GM18873 (cell line): ENCODE data around the gene GSDME.

Experiments used
- ATAC-seq: cut with Tn5 transposase; IDR thresholded peaks from one replicate; pipeline ENCODE4 v1.9.1; 2021; ENCODE audit warnings: mild to moderate bottlenecking, moderate library complexity, moderate number of reproducible peaks; ENCODE audit not compliant: unreplicated experiment, low FRiP score

Gene GSDME

DNA sequence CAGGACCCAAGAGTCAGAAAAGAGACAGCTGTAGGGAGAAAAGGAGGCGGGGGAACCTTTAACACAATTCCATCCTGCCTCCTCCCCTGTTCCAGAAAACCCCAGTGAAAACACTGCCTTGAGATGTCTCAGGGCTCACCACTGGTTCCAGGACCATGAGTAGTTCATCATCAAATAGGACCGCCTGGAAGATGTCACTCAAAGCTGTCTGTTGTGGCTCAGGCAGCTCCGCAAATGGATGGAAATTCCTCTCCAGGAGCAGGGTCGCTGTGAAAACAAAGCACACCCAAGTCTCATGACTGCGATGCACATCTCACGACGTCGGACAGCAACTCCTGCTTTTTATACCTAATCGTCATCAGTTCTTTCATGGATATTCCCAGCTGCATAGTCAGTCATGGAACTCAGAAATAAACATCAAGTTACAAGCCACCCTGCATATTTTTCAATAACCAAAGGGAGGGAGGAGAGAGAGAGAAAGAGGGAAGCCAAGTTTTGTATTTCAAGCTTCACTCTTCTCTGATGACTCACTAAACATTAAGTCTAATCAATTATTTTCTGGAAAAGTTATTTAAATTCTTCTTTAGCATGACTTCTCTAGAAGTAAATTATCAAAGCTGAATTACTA lies 49.2 kb downstream of the GSDME start:
- ATAC-seq: no peak

DNA sequence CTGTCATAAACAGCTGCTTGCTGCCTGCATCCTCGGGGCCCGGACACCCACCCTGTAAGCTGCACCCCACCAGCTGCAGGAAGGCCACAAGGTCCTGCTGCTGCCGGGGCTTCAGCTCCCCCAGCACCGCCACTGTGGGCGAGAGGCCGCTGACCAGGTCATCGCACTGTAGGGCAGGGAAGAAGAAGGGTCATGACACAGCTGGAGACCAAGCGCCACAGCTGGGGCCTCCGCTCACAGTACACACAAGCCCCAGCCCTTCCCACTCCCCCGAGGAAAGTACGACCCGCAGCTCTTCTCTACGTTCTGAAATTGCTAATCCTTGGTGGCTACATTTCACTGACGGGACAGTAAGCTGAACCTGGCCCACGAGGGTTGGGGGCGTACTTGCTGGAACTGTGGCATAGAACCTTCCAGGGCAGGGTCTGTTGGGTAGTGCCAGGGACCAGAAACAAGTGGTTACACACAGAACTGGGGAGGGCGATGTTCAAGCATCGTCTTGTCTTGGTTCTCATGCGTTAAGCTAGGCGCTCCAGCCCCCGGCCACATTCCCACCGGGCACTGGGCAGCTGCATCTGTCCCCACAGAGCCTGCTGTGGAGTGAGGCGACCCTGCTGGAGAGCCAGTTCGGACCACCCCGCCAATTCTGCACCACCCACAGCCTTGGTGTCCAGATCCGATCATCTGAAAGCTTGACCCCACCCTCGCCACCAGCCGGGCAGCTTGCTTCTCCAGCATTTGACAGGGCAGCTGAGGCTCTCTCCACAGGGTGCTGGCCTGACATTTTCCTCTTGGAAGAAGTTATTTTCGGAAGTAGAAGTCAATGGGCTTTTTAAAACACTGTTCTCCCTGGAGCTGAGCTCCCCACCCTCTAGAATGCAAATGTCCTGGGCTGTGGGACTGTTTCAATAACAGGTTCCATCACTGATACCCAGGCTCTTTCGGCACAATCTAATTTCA lies 50.8 kb downstream of the GSDME start:
- no peak for ATAC-seq

- ATAC-seq: no peak
These were observed 51.8 kb downstream of the GSDME start for GRCh38 chr7:24705461-24705954.

GRCh38 chr7:24704311-24704710 lies 53.0 kb downstream of the GSDME start:
- no peak for ATAC-seq

DNA sequence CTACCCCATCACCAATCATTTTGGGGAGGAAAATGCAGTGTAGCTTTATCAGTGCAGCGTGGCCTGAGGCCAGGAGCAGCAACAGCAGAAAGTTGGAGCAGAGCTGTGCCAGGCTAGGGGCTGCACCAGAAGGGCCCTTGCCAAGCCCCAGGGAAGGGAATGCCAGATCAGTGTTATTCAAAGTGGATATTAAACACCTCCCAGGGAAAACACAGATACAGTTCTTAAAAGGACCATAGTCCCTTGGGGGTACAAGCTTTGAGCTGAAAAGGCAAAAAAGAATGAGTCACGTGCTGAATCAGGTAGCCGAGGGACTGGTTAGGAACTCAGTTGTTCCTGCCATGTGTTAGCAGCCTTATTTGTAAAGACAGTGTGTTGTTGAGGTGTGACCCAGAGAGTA lies 54.0 kb downstream of the GSDME start:
- no peak for ATAC-seq

DNA sequence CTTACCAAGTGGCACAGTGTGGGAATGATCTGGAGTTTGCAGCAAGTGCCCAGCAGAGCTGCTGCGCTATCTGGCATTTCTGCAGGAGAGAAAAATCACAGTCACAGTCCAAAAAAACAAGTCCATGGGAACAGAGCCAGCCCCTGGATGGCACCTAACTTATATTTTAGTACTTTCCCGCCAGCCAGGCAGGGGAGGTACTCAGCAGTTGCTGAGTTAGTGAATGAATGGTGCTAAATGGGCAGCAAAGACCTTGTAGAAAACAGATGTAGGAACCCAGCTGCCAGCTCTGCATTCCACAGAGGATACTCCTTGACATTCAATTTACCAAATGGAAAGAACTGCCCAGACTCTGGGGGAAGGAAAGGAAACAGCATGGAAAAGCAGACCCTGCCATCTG lies 54.5 kb downstream of the GSDME start:
- ATAC-seq: no peak

GRCh38 chr7:24701261-24702235 lies 55.7 kb downstream of the GSDME start:
- ATAC-seq: no peak

GRCh38 chr7:24700521-24701260 lies 56.6 kb downstream of the GSDME start:
- no peak for ATAC-seq

DNA sequence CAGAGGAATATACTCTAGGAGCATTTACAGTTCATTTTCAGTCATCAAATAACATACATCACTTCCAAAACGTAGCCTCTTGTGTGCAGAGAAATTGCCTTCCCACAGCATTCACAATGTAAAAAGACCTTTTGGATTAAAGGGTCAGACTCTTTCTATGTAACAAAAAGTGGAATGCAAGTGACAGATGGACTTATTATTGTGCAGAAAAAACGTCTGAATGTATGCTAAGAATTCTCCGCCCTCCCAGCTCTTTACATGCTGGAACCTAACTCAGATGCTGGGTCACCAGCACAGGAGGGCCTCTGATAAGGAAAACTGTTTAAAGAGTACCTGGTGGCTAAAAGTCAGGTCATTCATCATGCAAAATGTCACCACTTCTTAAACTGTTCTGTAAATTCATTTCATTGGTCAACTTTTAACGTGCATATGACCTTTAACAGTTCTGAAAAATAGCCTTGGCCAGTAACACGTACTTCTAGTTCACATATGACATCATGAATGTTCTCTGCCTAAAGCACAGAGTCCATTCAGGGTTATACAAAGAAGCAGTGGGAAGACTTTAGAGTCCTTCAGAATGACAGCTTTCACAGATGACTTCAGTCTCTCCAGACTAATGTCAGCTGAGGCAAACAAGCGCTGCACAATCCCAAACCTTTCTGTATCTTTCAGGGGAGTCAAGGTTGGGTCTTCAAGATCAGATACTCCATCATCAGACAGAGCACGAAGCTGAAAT lies 58.6 kb downstream of the GSDME start:
- ATAC-seq: no peak

GRCh38 chr7:24697416-24697815 lies 59.8 kb downstream of the GSDME start:
- ATAC-seq: no peak

GRCh38 chr7:24692592-24692991 lies 64.7 kb downstream of the GSDME start:
- ATAC-seq: no peak

- no peak for ATAC-seq
These were observed 67.0 kb downstream of the GSDME start for GRCh38 chr7:24690251-24690650.

- ATAC-seq: no peak
These were observed 71.6 kb downstream of the GSDME start for GRCh38 chr7:24685708-24686107.

- ATAC-seq: no peak
These were observed 86.5 kb downstream of the GSDME start for GRCh38 chr7:24670782-24671181.

- no peak for ATAC-seq
These were observed 87.2 kb downstream of the GSDME start for GRCh38 chr7:24669971-24670591.

GRCh38 chr7:24668927-24669635 lies 88.2 kb downstream of the GSDME start:
- no peak for ATAC-seq

GRCh38 chr7:24665564-24666294 lies 91.5 kb downstream of the GSDME start:
- ATAC-seq: no peak
